ENCODE data around the gene NR5A2. TPM values are rescaled to one million over a fixed set of nuclear protein-coding genes. Genes with fewer than 3 reads are reported as not detected.

The NR5A2 gene
- total RNA-seq, 1 experiment from 2014 or later = 2.1 TPM

- CTCF ChIA-PET = no interaction called here
- H3K27me3 ChIP-seq (ENCODE audit: insufficient read depth, low read depth) = no peaks in the 10 kb centered on the region
Observed at GRCh38 chr1:200213921-200214320, 186.4 kb downstream of the NR5A2 start.

GRCh38 chr1:200215350-200215749, 187.8 kb downstream of the NR5A2 start:
- Histone ChIP-seq H3K36me3 (ENCODE audit: low read depth) (no peaks in the 10 kb centered on the region), H3K79me2 (ENCODE audit: low read depth) (no peaks in the 10 kb centered on the region), H3F3A (ENCODE audit: insufficient read depth, low read depth) (no peaks in the 10 kb centered on the region), H4K20me1 (ENCODE audit: insufficient read depth) (no peaks in the 10 kb centered on the region), H3K27me3 (ENCODE audit: insufficient read depth, low read depth) (no peaks in the 10 kb centered on the region), H3K9me3 (ENCODE audit: insufficient read depth, low read depth) (no peaks in the 10 kb centered on the region), H3K9me2 (ENCODE audit: insufficient read depth) (no peaks in the 10 kb centered on the region), H3K4me1 (replicated peaks; ENCODE audit: insufficient read depth) (no peaks in the 10 kb centered on the region), H2AFZ (no peak overlapping the region), H3K27ac (no peak overlapping the region), H3K4me3 (no peak overlapping the region), H3K4me2 (no peak overlapping the region)
- intact Hi-C loops (cut with micrococcal nuclease; ENCODE audit: unreplicated experiment) = no loop called here
- POLR2A ChIA-PET (ENCODE audit: unreplicated experiment) = no interaction called here
- no peak for TF ChIP-seq CTCF (conservative IDR thresholded peaks at IDR 0.05)
- no peak for TF ChIP-seq EZH2 (IDR thresholded peaks at IDR 0.05; ENCODE audit: low read depth)
- BruUV-seq (replicated peaks) = no TSS peak
- CTCF ChIA-PET = no interaction called here
- no peak for DNase-seq

More at GRCh38 chr1:200213921-200214320, 186.4 kb downstream of the NR5A2 start:
- H3K36me3 ChIP-seq (ENCODE audit: low read depth) = no peaks in the 10 kb centered on the region
- no peak overlapping the region for H3K4me2 ChIP-seq
- DNase-seq = no peak
- no peaks in the 10 kb centered on the region for H3K79me2 ChIP-seq (ENCODE audit: low read depth)
- no TSS peak for BruUV-seq (replicated peaks)
- TF ChIP-seq CTCF (conservative IDR thresholded peaks at IDR 0.05) = no peak
- no peak for TF ChIP-seq EZH2 (IDR thresholded peaks at IDR 0.05; ENCODE audit: low read depth)
- H3F3A ChIP-seq (ENCODE audit: insufficient read depth, low read depth) = no peaks in the 10 kb centered on the region
- intact Hi-C loops (cut with micrococcal nuclease; ENCODE audit: unreplicated experiment) = no loop called here
- H3K9me2 ChIP-seq (ENCODE audit: insufficient read depth) = no peaks in the 10 kb centered on the region
- no peaks in the 10 kb centered on the region for H3K4me1 ChIP-seq (replicated peaks; ENCODE audit: insufficient read depth)
- H4K20me1 ChIP-seq (ENCODE audit: insufficient read depth) = no peaks in the 10 kb centered on the region
- POLR2A ChIA-PET (ENCODE audit: unreplicated experiment) = no interaction called here
- no peak overlapping the region for H3K27ac ChIP-seq
- no peak overlapping the region for H3K4me3 ChIP-seq
- no peak overlapping the region for H2AFZ ChIP-seq
- H3K9me3 ChIP-seq (ENCODE audit: insufficient read depth, low read depth) = no peaks in the 10 kb centered on the region

- H3K79me2 ChIP-seq (ENCODE audit: low read depth) = no peaks in the 10 kb centered on the region
- CTCF ChIA-PET = interaction anchor here (0.6 kb wide), 1 partner anchor 112 kb away, joined by 11 read pairs; no protein-coding TSS in a partner anchor
Observed at GRCh38 chr1:200217703-200218102, 190.2 kb downstream of the NR5A2 start.

More at GRCh38 chr1:200217703-200218102, 190.2 kb downstream of the NR5A2 start:
- Histone ChIP-seq H2AFZ (no peak overlapping the region), H3K27me3 (ENCODE audit: insufficient read depth, low read depth) (no peaks in the 10 kb centered on the region), H3K4me3 (no peak overlapping the region), H3F3A (ENCODE audit: insufficient read depth, low read depth) (no peaks in the 10 kb centered on the region), H3K36me3 (ENCODE audit: low read depth) (no peaks in the 10 kb centered on the region), H3K4me2 (no peak overlapping the region), H3K9me2 (ENCODE audit: insufficient read depth) (no peaks in the 10 kb centered on the region), H3K27ac (no peak overlapping the region), H4K20me1 (ENCODE audit: insufficient read depth) (no peaks in the 10 kb centered on the region), H3K4me1 (replicated peaks; ENCODE audit: insufficient read depth) (no peaks in the 10 kb centered on the region), H3K9me3 (ENCODE audit: insufficient read depth, low read depth) (no peaks in the 10 kb centered on the region)
- intact Hi-C loops (cut with micrococcal nuclease; ENCODE audit: unreplicated experiment) = no loop called here
- no peak for TF ChIP-seq EZH2 (IDR thresholded peaks at IDR 0.05; ENCODE audit: low read depth)
- no peak for TF ChIP-seq CTCF (conservative IDR thresholded peaks at IDR 0.05)
- POLR2A ChIA-PET (ENCODE audit: unreplicated experiment) = interaction anchor here (0.5 kb wide), 1 partner anchor 24 kb away, joined by 3 read pairs; no protein-coding TSS in a partner anchor
- no peak for DNase-seq
- no TSS peak for BruUV-seq (replicated peaks)

Measured in PC-9 (cell line).